Cardiac fibroblast (primary cell): Measurements from ENCODE around the gene RAB27A.
A peak's percentile ranks its signal among the peaks of the same experiment; 100 is the strongest.

ENCODE experiments used
- DNase-seq, 2 donors: peaks; one replicate each; pipeline versions ENCODE4 v3.0.0 to v3.0.0-alpha.2; 2010; ENCODE audit warnings: low read depth in 2 of 2
- H3K4me3 ChIP-seq, 2 donors: replicated peaks in 1 of 2; 1 replicate in 1 of 2; 2 replicates in 1 of 2; pipeline ENCODE4 v1.5.1; 2011; ENCODE audit warnings: low read depth in 2 of 2, low read length in 2 of 2, mild to moderate bottlenecking in 2 of 2, moderate library complexity in 1 of 2
- CTCF ChIP-seq: IDR thresholded peaks from one replicate; pipeline ENCODE4 v1.5.1; 2011; ENCODE audit warnings: low read depth, mild to moderate bottlenecking, low read length, inconsistent platforms

Gene RAB27A

DNA sequence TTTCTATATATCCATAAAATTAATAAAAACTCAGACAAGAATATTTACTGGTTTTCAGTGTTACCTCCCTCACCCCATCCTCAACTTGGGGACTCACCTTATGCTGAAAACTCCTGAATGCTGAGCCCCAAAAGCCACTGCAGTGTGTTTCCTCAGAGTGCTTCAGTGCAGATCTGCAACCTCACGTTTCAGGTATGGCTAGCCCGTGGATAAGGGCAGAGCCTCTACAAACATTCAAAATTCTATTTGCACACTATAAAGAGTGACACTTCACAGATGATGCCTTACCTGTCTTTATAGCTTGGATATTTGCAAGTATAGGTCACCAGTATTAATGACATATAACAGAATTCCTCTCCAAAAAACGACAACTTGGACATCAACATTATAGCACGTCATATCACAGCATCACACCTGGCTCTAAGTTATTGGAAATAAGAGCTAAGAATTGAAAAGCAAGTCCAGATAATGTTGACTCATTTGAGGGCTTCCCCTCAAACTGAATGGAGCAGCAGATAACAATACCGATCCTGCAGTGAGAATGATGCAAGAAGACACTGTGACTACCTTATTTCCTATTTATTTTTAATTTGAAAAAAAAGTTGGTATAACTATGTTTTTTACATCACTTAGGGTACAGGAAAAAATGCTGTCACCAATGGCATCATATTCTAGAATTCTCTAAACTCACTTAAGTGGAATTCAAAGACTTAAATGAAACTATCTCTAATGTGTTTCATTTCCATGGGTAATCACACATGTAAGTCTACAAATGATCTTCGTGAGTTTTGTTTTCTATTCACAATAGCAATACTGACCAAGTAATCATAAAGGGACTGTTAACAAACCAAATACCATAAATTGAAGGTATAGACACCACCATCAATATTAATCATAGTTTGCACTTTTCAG is 52.1 kb downstream of the RAB27A start:
- TF ChIP-seq CTCF = no peak
- H3K4me3 ChIP-seq = no peak overlapping the region
- DNase-seq = peak in 1 of 2 donors; percentile 38

GRCh38 chr15:55235546-55236036 is 54.0 kb downstream of the RAB27A start:
- DNase-seq = no peak
- no peak for TF ChIP-seq CTCF
- H3K4me3 ChIP-seq = no peak overlapping the region

- H3K4me3 ChIP-seq = no peak overlapping the region
- no peak for DNase-seq
- no peak for TF ChIP-seq CTCF
Observed at GRCh38 chr15:55234800-55235104, 54.9 kb downstream of the RAB27A start.

GRCh38 chr15:55234104-55234799 is 55.4 kb downstream of the RAB27A start:
- no peak for TF ChIP-seq CTCF
- H3K4me3 ChIP-seq = no peak overlapping the region
- no peak for DNase-seq

DNA sequence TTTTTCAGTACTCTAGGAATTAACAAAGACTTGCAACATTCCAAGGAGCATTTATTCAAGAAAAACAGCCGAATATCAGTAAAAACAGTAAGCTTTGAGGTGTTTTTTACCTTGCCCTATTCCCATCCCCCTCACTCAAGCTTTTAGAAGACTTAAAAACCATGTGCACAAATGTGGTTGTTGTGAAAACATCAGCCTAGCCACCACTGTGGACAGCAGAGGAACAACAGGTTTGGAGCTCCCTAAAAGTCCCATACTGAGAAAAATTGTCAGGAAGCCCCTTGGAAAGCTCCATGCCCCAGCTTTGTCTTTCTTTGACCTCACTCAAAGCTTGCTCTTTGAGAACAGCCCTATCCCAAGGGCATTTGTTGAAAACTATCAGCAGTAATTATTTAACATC is 58.2 kb downstream of the RAB27A start:
- no peak overlapping the region for H3K4me3 ChIP-seq
- no peak for DNase-seq
- no peak for TF ChIP-seq CTCF

DNA sequence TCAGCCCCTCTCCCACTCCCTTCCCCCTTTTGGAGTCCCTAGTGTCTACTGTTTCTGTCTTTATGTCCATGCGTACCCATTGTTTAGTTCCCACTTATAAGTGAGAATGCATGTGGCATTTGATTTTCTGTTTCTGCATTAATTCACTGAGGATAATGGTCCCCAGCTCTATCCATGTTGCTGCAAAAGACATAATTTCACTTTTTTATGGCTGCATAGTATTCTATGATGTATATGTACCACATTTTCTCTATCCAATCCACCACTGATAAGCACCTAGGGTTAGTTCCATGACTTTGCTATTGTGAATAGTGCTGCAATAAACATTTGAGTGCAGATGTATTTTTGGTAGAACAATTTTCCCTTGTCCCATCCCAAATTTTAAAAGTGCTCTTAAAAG is 58.7 kb downstream of the RAB27A start:
- no peak for DNase-seq
- H3K4me3 ChIP-seq = no peak overlapping the region
- no peak for TF ChIP-seq CTCF
